GM19193 (cell line): Measurements from ENCODE around the gene LGI4.

Experiments
- POLR2A ChIP-seq: IDR thresholded peaks from 4 replicates; pipeline ENCODE4 v1.6.1; 2011; ENCODE audit not compliant: insufficient read depth, insufficient read length; ENCODE audit errors: extremely low read depth

The LGI4 gene

GRCh38 chr19:35166100-35167063 is 31.5 kb upstream of the LGI4 start:
- no peak for TF ChIP-seq POLR2A

DNA sequence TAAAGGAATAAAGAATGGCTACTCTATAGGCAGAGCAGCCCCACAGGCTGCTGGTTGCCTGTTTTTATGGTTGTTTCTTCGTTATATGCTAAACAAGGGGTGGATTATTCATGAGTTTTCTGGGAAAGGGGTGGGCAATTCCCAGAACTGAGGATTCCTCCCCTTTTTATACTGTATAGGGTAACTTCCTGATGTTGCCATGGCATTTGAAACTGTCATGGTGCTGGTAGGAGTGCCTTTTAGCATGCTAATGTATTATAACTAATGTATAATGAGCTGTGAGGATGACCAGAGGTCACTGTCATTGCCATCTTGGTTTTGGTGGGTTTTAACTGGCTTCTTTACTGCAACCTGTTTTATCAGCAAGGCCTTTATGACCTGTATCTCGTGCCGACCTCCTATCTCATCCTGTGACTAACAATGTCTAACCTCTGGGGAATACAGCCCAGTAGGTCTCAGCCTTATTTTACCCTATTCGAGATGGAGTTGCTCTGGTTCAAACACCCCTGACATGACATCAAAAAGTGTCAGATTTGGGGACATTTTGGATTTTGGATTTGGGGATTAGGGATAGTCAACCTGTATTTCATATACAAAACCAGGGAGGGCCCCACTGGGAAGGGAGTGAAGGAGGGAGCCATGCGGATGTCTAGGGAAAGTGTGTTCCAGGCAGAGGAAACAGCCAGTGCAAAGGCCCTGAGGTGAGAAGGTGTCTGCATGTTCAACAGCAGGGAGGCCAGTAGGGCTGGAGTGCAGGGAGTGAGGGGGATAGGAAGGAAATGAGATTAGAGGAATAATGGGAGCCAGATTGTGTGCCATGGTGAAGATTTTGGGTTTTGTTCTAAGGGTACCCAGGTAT is 30.6 kb upstream of the LGI4 start:
- no peak for TF ChIP-seq POLR2A

DNA sequence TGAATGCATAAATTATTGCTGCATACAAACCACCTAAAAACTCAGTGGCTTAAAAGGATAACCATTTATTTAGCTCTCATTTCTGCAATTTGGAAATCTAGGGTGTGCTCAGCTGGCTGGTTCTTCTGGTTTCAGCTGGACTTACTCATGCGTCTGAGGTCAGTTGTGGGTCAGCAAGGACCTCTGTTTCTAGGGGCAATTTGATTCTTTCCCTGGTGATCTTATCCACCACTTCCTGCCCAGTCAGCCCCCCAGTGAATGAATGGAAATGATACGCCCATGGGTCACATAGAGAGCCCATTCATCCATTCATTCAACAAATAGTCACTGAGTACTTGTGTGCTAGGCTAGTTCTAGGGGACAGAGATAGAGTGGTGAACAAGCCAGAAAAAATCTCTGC is 29.6 kb upstream of the LGI4 start:
- no peak for TF ChIP-seq POLR2A

GRCh38 chr19:35162471-35163326 is 27.8 kb upstream of the LGI4 start:
- TF ChIP-seq POLR2A = no peak

- no peak for TF ChIP-seq POLR2A
Measured at GRCh38 chr19:35161434-35161743, 26.5 kb upstream of the LGI4 start.

DNA sequence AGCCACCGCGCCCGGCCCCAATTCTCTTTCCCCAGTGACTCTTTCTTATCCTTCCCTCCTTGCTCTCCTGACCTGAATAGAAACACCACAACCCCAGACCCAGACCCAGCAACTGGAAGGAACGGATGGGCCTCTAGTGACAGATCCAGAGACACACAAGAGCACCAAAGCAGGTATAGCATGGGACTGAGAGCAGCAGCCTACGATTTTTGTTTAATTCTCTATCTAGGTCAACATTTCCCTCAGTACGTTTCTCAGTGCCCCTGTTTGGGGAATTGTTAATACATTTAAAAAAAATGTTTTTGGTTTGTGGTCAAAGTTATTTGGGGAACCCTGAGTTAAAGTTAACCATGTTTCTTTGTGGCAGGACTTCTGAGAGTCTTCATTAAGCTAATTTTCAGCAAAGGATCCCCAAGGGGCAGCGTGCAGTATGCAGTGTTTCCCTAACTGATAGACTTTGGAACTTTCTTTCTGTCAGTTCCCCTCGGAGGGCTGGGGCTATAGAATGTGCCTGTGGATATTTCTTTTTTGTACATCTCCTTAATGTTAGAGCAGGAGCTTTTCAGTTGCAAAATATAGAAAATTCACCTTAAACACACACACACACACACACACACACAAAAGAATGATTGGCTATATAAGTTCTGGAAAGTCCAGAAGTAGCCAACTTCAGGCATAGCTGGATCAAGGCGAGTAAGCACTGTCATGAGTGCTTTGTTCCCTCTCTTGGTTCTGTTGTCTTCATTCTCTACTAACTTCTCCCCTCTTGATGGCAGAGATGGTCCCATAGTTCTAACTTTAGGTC is 26.0 kb upstream of the LGI4 start:
- no peak for TF ChIP-seq POLR2A

DNA sequence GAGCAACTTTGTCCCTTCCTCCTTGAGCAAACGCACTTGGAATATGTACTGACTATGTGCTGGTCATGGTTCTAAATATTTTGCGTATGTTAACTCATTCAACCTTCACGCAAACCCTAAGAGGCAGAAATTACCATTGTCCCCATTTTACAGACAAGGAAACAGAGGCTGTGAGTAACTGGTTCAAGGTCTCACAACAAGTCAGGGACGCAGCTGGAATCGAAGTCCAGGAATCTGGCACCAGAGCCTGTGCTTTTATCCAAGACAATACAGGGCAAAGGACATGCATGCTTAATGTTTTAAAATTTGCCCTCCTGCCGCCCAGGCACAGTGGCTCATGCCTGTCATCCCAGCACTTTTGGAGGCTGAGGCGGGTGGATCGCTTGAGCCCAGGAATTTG is 24.7 kb upstream of the LGI4 start:
- TF ChIP-seq POLR2A = no peak

DNA sequence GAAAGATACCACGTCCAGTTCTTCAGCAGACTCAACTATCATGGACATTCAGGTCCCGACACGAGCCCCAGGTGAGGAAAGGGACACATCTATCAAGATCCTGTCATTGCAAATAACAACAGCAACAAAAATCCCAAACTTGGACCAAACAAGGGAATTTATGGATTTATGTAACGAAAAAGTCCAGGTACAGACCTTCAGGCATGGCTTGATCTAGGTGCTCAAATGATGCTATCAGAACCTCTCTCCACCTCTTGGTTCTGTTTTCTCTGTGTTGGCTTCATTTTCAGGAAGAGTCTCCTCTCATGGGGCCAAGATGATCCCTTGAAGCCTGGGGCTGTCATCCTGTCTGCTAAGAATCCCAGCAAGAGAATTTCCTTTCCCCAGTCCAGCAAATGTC is 22.6 kb upstream of the LGI4 start:
- TF ChIP-seq POLR2A = no peak

DNA sequence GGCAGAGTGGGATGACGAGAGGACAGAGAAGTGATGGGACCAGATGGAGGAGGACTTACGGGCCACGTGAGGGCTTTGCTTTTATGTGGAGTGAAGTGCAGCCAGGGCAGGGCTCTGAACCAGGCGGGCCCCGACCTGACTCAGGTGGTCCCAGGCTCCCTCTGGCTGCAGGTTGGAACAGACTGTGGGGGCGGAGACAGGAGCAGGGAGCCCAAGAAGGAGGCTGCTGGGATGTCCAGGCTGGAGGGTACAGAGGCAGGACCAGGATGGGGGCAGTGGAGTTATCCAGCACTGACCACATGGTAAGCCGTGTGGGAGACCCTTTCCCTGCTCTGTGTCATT is 21.8 kb upstream of the LGI4 start:
- TF ChIP-seq POLR2A = no peak

GRCh38 chr19:35155981-35156672 is 21.3 kb upstream of the LGI4 start:
- no peak for TF ChIP-seq POLR2A

- TF ChIP-seq POLR2A = no peak
Measured at GRCh38 chr19:35155441-35155840, 20.6 kb upstream of the LGI4 start.

DNA sequence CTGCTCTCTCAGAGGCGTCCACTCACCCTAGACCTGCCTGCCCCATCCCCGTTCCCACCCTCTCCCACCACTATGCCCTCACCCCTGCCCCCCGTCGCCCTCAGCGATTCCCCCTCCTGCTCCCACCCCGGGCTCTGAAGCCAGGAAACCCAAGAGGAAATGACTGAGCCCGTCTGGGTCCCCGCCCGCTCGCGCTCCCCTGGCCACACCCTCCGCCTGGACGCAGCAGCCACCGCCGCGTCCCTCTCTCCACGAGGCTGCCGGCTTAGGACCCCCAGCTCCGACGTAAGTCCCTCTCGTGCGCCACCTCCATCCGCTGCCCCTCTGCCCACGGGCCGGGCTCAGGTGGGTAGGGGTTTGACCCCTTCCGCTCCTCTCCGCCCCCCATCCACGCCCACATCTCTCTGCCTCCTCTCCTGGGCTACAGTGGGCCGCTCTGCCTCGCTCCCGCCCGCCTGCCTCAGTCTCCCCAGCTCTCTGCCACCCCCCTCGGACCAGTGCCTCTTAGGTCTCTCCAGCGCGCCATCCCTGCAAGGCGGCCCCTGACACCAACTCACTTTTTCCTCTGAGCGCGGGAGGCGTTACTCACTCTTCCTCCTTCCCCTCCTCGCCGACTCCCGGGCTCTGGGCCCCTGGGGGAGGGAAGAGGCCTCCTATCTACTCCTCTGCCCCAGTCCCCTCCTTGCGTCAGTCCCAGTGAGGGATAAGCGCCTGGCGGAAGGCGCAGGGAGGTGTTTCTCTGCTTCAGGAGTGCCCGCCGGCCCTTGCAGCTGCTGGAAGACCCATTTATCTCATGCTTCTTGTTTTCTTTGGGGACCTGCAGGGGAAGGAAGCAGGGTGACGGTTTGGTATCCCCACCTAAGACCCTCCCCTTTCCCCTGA is 19.9 kb upstream of the LGI4 start, which contains the start of gene FXYD5:
FXYD5 (plus strand) TSS at position 211 of the 882 bp plus-strand sequence. CDS start 816 bp downstream, outside the sequence.
- TF ChIP-seq POLR2A = no peak
